ENCODE data around the gene CCDC83.
"Not testable (repeated sequence)": the region's sequence is repeated elsewhere in the genome, so short reads cannot be mapped to it uniquely, and the experiment has no call there.

The CCDC83 gene

GRCh38 chr11:85889676-85890579 lies 34.7 kb downstream of the CCDC83 start:
- no peak for DNase-seq

- no peak for DNase-seq
Measured at GRCh38 chr11:85893395-85893794, 38.2 kb downstream of the CCDC83 start.

- peak; percentile 32 for DNase-seq
Measured at GRCh38 chr11:85896876-85897275, 41.7 kb downstream of the CCDC83 start.

- DNase-seq: no peak
Measured at GRCh38 chr11:85898456-85898855, 43.3 kb downstream of the CCDC83 start.

GRCh38 chr11:85902353-85902752 lies 47.2 kb downstream of the CCDC83 start:
- DNase-seq: no peak

- no peak for DNase-seq
Measured at GRCh38 chr11:85903406-85903805, 48.2 kb downstream of the CCDC83 start.

GRCh38 chr11:85903811-85904210 lies 48.6 kb downstream of the CCDC83 start:
- no peak for DNase-seq

- DNase-seq: no peak
Measured at GRCh38 chr11:85912414-85912813, 57.2 kb downstream of the CCDC83 start.

- DNase-seq: peak; percentile 81
Measured at GRCh38 chr11:85913513-85913912, 58.3 kb downstream of the CCDC83 start.

GRCh38 chr11:85914425-85914824 lies 59.2 kb downstream of the CCDC83 start:
- no peak for DNase-seq

GRCh38 chr11:85918910-85919794 lies 64.0 kb downstream of the CCDC83 start:
- no peak for DNase-seq

- DNase-seq: no peak
Measured at GRCh38 chr11:85922367-85922766, 67.2 kb downstream of the CCDC83 start.

- no peak for DNase-seq
Measured at GRCh38 chr11:85923455-85923854, 68.3 kb downstream of the CCDC83 start.

- DNase-seq: not testable (repeated sequence)
Measured at GRCh38 chr11:85926653-85927214, 71.6 kb downstream of the CCDC83 start.

GRCh38 chr11:85930879-85931366 lies 75.7 kb downstream of the CCDC83 start:
- DNase-seq: no peak

GRCh38 chr11:85934596-85935169 lies 79.5 kb downstream of the CCDC83 start:
- DNase-seq: no peak

GRCh38 chr11:85935751-85936150 lies 80.6 kb downstream of the CCDC83 start:
- DNase-seq: no peak

GRCh38 chr11:85937835-85938234 lies 82.7 kb downstream of the CCDC83 start:
- DNase-seq: no peak

- no peak for DNase-seq
Measured at GRCh38 chr11:85939099-85940015, 84.2 kb downstream of the CCDC83 start.

- DNase-seq: peak; percentile 59
Measured at GRCh38 chr11:85941380-85941973, 86.3 kb downstream of the CCDC83 start.

GRCh38 chr11:85945296-85945695 lies 90.1 kb downstream of the CCDC83 start:
- DNase-seq: no peak

Measured in suppressor macrophage treated with lipopolysaccharide for 4 hours (primary cell).